AG10803 (cell line): ENCODE measurements around the gene SNX32.

Experiments used
- DNase-seq: peaks from one replicate; pipeline ENCODE4 v3.0.0; 2010; ENCODE audit warnings: low read depth
- H3K4me3 ChIP-seq: 2 replicates; pipeline ENCODE4 v1.5.1; 2011; ENCODE audit warnings: mild to moderate bottlenecking, low read length, control low read depth
- CTCF ChIP-seq: conservative IDR thresholded peaks from 2 replicates; pipeline ENCODE4 v1.5.1; 2011; ENCODE audit warnings: mild to moderate bottlenecking, low read length, control low read depth, inconsistent platforms

SNX32 gene

GRCh38 chr11:65802841-65803240 is 30.9 kb upstream of the SNX32 start:
- TF ChIP-seq CTCF: no peak
- no peak for DNase-seq
- no peak overlapping the region for H3K4me3 ChIP-seq

- no peak for DNase-seq
- H3K4me3 ChIP-seq: no peak overlapping the region
- TF ChIP-seq CTCF: no peak
These were observed 29.8 kb upstream of the SNX32 start for GRCh38 chr11:65803797-65804492.

GRCh38 chr11:65806979-65807378 is 26.8 kb upstream of the SNX32 start:
- H3K4me3 ChIP-seq: no peak overlapping the region
- no peak for DNase-seq
- no peak for TF ChIP-seq CTCF

- DNase-seq: no peak
- no peak for TF ChIP-seq CTCF
- H3K4me3 ChIP-seq: no peak overlapping the region
These were observed 24.9 kb upstream of the SNX32 start for GRCh38 chr11:65808744-65809341.

- no peak for DNase-seq
- TF ChIP-seq CTCF: no peak
These were observed 24.3 kb upstream of the SNX32 start for GRCh38 chr11:65809496-65809895.

GRCh38 chr11:65810046-65810868 is 23.5 kb upstream of the SNX32 start:
- no peak overlapping the region for H3K4me3 ChIP-seq
- TF ChIP-seq CTCF: no peak
- no peak for DNase-seq

More at GRCh38 chr11:65809496-65809895, 24.3 kb upstream of the SNX32 start:
- no peak overlapping the region for H3K4me3 ChIP-seq
